ENCODE measurements around the gene ANKK1.

DNA sequence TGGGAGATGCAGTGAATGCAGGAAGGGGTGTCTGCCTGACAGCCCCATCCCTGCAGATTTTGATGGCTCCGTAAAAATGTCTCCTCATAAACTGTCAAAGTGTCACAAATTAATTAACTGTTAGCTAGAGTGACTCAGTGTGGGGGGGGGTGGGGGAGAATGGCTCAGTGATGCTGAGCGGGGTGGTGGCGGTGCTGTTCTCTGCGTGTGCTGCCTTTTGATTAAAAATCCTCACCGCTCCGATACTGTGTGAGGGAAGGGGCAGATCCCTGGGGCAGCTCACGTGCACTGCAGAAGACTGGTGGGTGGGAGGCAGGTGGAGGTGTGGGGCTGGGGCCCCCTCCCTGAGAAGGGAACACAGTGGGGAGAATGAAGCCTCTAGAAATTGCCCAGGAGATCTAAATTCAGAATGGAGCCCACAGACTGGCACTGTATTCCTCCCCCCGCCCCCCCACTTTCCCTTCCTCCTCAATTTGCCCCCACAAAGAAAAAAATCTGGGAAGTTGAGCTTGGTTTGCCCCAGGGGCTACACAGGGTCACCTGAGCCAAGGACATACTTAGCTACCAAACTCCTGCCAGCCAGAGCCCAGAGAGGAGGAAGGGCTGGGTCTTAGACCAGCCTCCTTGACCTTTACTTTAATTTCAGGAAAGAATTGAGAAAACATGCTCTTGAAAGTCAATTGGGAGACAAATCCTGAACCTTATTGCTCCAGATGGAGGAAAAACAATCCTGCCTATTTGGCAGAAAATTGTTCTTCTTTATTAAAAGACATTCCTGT, 47.8 kb downstream of the ANKK1 start:
- TF ChIP-seq, protein P1, sequence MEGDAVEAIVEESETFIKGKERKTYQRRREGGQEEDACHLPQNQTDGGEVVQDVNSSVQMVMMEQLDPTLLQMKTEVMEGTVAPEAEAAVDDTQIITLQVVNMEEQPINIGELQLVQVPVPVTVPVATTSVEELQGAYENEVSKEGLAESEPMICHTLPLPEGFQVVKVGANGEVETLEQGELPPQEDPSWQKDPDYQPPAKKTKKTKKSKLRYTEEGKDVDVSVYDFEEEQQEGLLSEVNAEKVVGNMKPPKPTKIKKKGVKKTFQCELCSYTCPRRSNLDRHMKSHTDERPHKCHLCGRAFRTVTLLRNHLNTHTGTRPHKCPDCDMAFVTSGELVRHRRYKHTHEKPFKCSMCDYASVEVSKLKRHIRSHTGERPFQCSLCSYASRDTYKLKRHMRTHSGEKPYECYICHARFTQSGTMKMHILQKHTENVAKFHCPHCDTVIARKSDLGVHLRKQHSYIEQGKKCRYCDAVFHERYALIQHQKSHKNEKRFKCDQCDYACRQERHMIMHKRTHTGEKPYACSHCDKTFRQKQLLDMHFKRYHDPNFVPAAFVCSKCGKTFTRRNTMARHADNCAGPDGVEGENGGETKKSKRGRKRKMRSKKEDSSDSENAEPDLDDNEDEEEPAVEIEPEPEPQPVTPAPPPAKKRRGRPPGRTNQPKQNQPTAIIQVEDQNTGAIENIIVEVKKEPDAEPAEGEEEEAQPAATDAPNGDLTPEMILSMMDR (IDR thresholded peaks at IDR 0.05): no peak
- TF ChIP-seq EZH2 (IDR thresholded peaks at IDR 0.05; ENCODE audit: borderline replicate concordance, insufficient read depth, low read depth, low read length, poor library complexity, severe bottlenecking): no peak

Data from B cell (primary cell).